Epithelial cell of esophagus (primary cell): Measurements from ENCODE around the gene SATB1.

Experiments
- DNase-seq: peaks from one replicate; pipeline ENCODE4 v3.0.0; 2010; ENCODE audit warnings: low read depth
- H3K4me3 ChIP-seq: 2 replicates; pipeline ENCODE4 v1.5.1; 2011; ENCODE audit warnings: mild to moderate bottlenecking, low read length, control low read depth
- TF ChIP-seq, protein P1 (sequence below): IDR thresholded peaks from 2 replicates; pipeline ENCODE4 v1.5.1; 2011; ENCODE audit warnings: low read depth, mild to moderate bottlenecking, low read length, control low read depth, inconsistent platforms; ENCODE audit not compliant: insufficient read depth; ENCODE audit errors: missing control alignments

SATB1 gene

DNA sequence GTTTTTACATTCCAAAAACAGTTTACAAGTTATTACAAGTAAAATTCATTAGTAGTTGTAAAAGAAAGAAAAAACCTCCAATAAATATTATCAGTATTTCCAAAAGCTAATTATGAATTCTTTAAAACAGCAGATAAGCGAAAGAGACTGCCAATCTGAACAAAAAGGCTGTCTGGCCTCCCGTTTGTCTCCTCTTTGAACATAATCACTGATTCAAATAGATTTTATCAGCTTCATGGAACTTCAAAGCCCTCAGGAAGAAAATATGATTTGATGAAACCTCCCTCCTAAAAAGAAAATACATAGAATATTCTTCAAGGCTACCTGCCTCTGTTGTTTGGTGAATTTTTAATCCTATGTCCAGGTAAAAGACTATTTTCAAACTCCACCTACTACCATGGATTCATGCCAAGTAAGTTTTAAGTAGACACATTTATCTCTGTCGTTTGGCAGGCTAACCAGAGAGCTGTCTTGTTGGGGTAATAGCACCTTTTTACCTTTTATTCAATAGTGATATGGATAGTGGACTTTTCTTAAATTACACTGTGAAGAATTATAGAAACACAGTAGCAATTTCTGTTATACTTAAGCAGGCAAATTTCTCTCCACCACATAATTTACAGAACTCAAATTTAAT is 35.0 kb downstream of the SATB1 start:
- TF ChIP-seq, protein P1, sequence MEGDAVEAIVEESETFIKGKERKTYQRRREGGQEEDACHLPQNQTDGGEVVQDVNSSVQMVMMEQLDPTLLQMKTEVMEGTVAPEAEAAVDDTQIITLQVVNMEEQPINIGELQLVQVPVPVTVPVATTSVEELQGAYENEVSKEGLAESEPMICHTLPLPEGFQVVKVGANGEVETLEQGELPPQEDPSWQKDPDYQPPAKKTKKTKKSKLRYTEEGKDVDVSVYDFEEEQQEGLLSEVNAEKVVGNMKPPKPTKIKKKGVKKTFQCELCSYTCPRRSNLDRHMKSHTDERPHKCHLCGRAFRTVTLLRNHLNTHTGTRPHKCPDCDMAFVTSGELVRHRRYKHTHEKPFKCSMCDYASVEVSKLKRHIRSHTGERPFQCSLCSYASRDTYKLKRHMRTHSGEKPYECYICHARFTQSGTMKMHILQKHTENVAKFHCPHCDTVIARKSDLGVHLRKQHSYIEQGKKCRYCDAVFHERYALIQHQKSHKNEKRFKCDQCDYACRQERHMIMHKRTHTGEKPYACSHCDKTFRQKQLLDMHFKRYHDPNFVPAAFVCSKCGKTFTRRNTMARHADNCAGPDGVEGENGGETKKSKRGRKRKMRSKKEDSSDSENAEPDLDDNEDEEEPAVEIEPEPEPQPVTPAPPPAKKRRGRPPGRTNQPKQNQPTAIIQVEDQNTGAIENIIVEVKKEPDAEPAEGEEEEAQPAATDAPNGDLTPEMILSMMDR = no peak
- H3K4me3 ChIP-seq = no peak overlapping the region
- no peak for DNase-seq

DNA sequence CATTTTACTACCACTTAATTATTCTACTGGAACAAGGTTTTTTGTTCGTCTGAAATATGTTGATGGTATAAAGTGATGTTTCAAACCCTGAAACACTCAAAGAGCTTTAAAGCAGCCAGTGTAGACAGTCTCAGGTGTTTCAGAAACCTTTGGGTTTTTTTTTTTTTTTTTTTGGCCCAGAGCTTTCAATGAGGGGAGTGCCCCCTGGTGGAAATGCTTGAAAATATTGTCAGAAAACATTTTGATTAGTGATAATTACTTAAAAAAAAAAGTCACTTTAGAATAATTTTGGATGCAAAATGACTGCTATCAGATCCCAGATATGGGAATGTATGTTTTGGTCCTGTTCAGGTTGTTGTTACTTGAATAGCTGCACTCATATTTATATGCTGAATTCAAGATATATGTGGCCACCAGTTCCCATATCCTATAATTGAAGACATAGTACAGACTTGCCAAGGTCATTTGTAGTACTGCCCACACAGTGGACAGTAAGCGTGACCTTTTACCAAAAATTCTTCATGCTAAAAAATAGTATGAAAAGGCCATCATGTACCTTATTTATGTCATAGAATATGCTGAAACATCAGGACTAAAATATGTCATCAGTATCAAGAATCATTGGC is 35.9 kb downstream of the SATB1 start:
- DNase-seq = peak; percentile 35
- TF ChIP-seq, protein P1 = peak; percentile 65

DNA sequence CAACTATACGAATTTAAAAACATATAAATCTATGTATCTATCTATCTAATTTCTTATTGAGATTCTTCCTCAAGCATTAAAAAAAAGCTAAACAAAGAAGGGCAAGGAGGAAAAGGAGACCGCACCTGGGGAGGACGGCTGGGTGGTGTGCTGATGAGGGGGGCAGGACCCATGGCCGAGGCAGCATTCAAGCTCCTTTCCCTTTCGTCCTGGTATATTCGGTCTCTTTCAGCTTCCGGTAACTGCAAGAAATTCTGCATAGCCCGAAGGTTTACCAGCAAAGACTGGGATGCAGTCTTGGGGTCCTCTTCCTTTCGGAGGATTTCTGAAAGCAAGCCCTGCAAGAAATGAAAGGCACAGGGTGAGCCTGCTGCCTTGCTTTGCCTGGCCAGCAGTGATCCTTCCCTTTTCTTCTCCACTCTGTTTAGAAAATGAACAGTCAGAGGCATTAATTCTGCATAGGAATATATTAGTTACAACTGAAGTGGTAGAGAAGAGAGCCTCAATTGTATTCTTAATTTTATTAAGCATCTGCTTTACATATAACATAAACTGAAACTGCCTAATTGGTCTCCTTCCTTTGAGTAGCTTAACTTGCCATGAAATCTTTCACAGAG is 38.8 kb downstream of the SATB1 start:
- TF ChIP-seq, protein P1 = no peak
- H3K4me3 ChIP-seq = no peak overlapping the region
- no peak for DNase-seq

More for the DNA sequence above, 35.9 kb downstream of the SATB1 start:
- no peak overlapping the region for H3K4me3 ChIP-seq

DNA sequence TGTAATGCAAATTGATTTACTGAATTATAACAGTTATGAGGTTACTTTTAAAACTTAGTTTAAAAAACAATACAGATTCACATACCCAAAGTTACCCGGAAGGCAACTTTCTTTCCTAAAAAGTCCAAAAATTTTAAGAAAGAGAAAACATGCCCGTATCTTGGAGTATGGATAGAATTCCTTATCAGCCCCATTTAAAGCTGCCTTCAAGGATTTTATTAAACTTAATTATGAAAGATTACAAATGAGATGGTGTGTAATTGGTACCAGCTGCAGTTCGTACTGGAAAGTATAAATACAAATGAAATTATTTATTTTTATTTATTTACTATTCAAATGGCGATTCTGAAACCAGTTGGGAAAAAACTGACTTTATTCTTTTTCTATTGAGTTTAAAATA is 39.4 kb downstream of the SATB1 start:
- no peak for DNase-seq
- TF ChIP-seq, protein P1 = no peak
- H3K4me3 ChIP-seq = no peak overlapping the region

DNA sequence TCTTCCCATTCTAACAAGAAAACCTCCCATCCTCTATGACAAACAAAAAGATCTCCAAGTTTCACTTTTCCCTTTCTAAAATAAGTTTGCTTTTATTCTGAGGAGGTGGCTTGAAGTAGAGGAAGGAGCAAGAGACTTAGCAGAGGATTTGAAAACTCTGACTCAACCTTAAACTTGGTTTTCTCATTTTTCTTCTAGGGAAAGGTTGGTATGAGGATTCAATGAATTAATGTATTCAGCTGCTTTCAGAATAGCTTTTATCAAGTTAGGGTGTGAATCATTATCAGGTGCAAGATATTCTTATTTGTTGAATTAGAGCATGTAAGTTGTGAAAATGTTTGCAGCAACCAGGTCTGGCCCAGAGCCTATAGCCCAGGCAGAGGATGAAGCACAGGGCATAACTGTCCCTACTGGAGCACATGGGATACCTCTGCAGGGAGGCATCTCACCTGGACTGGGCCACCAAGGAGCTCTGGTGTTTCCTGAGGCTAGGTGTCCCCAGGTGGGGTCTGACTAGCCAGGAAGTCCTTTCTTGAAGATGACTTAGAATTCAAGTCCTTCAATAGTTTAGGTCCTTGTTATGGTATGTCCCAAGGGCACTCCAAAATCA is 42.3 kb downstream of the SATB1 start:
- no peak overlapping the region for H3K4me3 ChIP-seq
- DNase-seq = no peak
- TF ChIP-seq, protein P1 = no peak

DNA sequence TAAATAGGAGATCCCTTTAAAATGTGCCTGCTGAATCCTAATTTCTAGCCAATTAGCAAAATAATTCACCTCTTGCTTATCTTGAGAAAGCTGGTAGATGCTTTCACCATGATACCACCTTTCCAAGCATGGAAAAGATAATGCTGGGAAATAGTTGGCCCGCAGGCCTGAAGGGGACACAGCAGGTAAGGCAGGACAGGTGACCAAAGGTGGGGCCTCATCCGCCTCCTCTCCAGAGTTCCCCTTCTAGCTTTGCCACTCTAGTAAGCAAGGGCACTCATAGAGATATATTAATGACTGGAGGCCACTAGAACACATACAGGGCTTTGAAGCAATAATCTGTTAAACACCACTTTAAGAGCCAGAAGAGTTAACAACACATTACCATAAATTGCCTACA is 45.5 kb downstream of the SATB1 start:
- TF ChIP-seq, protein P1 = no peak
- DNase-seq = no peak
- H3K4me3 ChIP-seq = no peak overlapping the region
